GM12892 (cell line): Measurements from ENCODE around the gene CAMK1D.

ENCODE experiments used
- POLR2A ChIP-seq: IDR thresholded peaks from 2 replicates; pipeline ENCODE4 v1.6.1; 2011; ENCODE audit warnings: low read depth, low read length, control low read depth
- POLR2AphosphoS5 ChIP-seq: IDR thresholded peaks from 2 replicates; pipeline ENCODE4 v1.6.1; 2011; ENCODE audit warnings: low read depth, low read length, control low read depth

DNA sequence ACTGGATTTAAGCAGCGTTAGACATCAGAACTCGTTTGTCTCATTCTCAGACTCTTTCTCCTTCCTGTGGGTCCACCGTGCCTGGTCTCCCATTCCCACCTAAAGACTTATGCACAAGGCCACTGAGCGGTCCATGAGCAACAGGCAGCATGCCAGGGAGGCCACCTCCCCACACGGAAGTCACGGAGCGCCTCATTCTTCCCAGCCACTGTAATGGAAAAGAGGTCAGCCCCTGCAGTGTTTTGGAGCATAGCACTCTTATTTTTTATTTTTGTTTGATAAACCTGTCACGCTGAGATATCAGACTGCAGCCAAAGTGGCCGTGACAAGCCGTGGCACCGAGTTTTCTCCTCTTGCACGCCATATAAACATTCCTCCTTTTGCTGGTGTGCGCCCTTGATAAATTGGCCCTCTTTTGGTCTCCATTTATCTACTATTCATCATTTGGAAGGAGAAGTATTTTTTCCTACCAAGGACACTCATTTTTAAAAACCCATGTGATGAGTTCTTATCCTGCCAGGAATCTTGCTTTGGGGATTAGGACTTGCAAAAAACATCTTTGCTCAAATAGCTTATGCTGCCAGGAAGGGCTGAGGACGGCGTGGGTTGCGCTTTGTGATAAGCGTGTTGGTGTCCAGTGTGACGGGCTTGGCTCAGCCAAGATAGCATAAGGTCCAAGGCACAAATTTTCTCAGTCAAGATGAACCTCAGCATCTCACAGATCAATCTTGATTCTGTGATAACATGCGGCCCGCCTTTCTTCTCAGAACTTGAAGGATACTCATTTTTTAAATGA is 446.2 kb downstream of the CAMK1D start:
- no peak for TF ChIP-seq POLR2AphosphoS5
- TF ChIP-seq POLR2A = no peak
